ENCODE results near the gene AUTS2. TPM values are rescaled to one million over a fixed set of nuclear protein-coding genes. Genes with fewer than 3 reads are reported as not detected.

Gene AUTS2
- total RNA-seq, 4 donors from 2014 or later: 29.8 to 114 (median 59.4) TPM

DNA sequence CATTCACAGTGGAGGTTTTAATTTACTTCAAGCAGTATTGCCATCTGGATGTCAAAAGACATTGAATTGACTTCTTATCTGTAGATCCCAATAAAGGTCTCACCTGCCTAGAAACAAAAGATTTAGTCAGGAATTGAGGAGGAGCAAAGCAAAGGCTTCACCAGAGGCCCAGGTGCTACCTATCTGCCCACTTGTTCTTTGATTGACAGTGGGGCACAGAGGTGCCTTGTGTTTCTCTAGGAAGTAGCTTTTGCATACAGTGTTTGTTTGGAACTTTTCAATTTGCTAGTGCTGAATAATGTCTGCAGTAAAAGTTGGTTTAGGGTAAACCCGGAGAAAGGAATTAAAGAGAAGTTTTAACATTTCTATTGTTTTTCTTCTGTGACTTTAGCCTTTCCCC lies 40.4 kb downstream of the AUTS2 start:
- no peak for DNase-seq
- Histone ChIP-seq H3K27ac (no peak overlapping the region), H3K27me3 (no peaks in the 10 kb centered on the region), H3K36me3 (no peaks in the 10 kb centered on the region), H3K4me3 (no peak overlapping the region), H3K4me1 (peaks cover 0 to 3% (median 0%) of the 10 kb centered on the region in 4 donors), H3K9me3 (no peaks in the 10 kb centered on the region)
- WGBS, 2 donors (ENCODE audit: low coverage in 1 of 2): 85 to 89% methylated on average over 1 of the region's 1 CpG
- intact Hi-C loops (cut with DNase I; ENCODE audit: low total_unique reads): no loop called here
- TF ChIP-seq, protein P1, sequence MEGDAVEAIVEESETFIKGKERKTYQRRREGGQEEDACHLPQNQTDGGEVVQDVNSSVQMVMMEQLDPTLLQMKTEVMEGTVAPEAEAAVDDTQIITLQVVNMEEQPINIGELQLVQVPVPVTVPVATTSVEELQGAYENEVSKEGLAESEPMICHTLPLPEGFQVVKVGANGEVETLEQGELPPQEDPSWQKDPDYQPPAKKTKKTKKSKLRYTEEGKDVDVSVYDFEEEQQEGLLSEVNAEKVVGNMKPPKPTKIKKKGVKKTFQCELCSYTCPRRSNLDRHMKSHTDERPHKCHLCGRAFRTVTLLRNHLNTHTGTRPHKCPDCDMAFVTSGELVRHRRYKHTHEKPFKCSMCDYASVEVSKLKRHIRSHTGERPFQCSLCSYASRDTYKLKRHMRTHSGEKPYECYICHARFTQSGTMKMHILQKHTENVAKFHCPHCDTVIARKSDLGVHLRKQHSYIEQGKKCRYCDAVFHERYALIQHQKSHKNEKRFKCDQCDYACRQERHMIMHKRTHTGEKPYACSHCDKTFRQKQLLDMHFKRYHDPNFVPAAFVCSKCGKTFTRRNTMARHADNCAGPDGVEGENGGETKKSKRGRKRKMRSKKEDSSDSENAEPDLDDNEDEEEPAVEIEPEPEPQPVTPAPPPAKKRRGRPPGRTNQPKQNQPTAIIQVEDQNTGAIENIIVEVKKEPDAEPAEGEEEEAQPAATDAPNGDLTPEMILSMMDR (IDR thresholded peaks at IDR 0.05): no peak
- TF ChIP-seq POLR2A (IDR thresholded peaks at IDR 0.05): no peak
- no peak for TF ChIP-seq POLR2AphosphoS5 (IDR thresholded peaks at IDR 0.05)
- TF ChIP-seq EP300 (IDR thresholded peaks at IDR 0.05; ENCODE audit: low read depth): no peak
- in situ Hi-C loops (cut with MboI; ENCODE audit: low pct_ligation_motif_present in 1 of 4, low pct_unique_long_range_greater_than_20kb in 1 of 4, low sequenced_read_pairs in 3 of 4): no loop called here

DNA sequence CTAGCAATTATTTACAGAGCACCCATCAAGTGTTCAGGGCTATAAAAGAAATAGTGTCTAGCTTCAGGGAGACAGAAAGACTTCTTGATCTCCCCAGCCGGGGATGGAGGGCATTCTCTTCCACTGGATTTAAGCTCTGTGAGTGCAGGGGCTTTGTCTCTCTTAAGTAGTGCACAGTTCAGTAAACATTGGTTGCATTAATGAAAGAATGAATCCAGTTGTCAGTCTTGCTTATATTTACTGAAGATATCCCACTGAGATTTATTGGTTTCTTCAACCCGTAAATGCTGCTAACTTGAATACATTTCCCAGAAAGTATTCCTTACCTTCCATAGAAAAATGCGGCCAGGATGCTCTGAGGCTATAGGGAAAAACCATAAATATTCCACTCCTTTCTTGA lies 41.9 kb downstream of the AUTS2 start:
- 78 to 84% methylated on average over 3 of the region's 3 CpGs for WGBS, 2 donors (ENCODE audit: low coverage in 1 of 2)
- no peaks in the 10 kb centered on the region for H3K9me3 ChIP-seq
- TF ChIP-seq POLR2A (IDR thresholded peaks at IDR 0.05) (no peak), EP300 (IDR thresholded peaks at IDR 0.05; ENCODE audit: low read depth) (no peak), POLR2AphosphoS5 (IDR thresholded peaks at IDR 0.05) (no peak)
- TF ChIP-seq, protein P1 (IDR thresholded peaks at IDR 0.05): no peak
- no peak for DNase-seq
- no peaks in the 10 kb centered on the region for H3K27me3 ChIP-seq
- peaks cover 0 to 3% (median 0%) of the 10 kb centered on the region in 4 donors for H3K4me1 ChIP-seq
- no peak overlapping the region for H3K4me3 ChIP-seq
- intact Hi-C loops (cut with DNase I; ENCODE audit: low total_unique reads) (no loop called here), in situ Hi-C loops (cut with MboI; ENCODE audit: low pct_ligation_motif_present in 1 of 4, low pct_unique_long_range_greater_than_20kb in 1 of 4, low sequenced_read_pairs in 3 of 4) (no loop called here)
- no peak overlapping the region for H3K27ac ChIP-seq
- no peaks in the 10 kb centered on the region for H3K36me3 ChIP-seq

DNA sequence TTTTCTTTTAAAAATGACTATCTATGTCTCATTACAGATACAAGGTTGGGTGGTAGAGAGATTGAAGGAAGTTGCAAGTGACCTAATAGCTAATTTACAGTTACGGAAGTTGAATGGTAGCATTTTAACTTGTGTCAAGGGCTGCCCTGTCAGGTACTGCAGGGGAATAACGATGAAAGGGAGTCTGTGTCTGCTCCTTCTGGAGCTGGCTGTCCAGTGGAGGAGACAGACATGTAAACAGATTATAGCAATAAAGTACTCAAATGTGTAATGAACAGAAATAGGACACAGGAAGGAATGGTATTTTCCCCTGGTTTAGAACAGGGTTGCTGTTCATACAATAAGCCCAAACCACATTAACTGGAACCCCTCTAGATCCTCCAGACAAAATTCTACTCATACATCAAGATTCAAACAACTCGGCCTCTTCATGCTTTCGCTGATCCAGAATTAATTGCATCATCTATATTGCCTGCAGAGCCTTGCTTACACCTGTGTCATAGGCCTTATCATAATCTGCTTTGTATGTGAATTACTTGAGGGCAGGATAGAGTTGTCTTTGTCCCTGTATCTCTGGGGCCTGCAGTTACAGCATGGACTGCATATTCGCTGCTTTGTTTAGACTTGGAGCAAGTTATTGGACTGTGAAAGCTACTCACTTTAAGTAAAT lies 42.8 kb downstream of the AUTS2 start:
- no peak for TF ChIP-seq POLR2AphosphoS5 (IDR thresholded peaks at IDR 0.05)
- no peak for TF ChIP-seq EP300 (IDR thresholded peaks at IDR 0.05; ENCODE audit: low read depth)
- TF ChIP-seq, protein P1 (IDR thresholded peaks at IDR 0.05): no peak
- TF ChIP-seq POLR2A (IDR thresholded peaks at IDR 0.05): no peak
- in situ Hi-C loops (cut with MboI; ENCODE audit: low pct_ligation_motif_present in 1 of 4, low pct_unique_long_range_greater_than_20kb in 1 of 4, low sequenced_read_pairs in 3 of 4) (no loop called here), intact Hi-C loops (cut with DNase I; ENCODE audit: low total_unique reads) (no loop called here)
- DNase-seq: no peak
- WGBS, 2 donors (ENCODE audit: low coverage in 1 of 2): 74 to 86% methylated on average over 4 to 5 of the region's 5 CpGs
- Histone ChIP-seq H3K4me1 (no peaks in the 10 kb centered on the region), H3K36me3 (no peaks in the 10 kb centered on the region), H3K9me3 (no peaks in the 10 kb centered on the region), H3K27me3 (no peaks in the 10 kb centered on the region), H3K4me3 (no peak overlapping the region), H3K27ac (no peak overlapping the region)

DNA sequence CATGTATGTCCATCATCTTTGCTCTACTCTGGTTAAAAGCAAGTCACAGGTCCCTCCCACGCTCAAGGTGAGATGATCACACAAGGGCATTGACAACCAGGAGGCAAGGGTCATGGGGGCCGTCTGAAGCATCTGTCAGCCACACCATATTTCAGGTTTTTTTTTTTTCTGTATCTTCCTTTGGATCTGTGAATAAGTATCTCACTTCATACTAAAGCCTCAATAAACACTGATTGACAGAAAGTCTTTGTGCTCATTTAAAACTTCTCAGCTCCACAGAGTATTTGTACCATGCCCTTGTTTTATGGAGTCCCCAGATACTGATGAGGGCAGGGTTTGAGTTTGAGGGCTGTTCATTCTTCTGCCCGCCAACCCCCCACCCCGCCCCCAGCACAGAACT lies 45.0 kb downstream of the AUTS2 start:
- no peaks in the 10 kb centered on the region for H3K9me3 ChIP-seq
- WGBS, 2 donors (ENCODE audit: low coverage in 1 of 2): 47 to 72% methylated on average over 3 to 4 of the region's 4 CpGs
- H3K36me3 ChIP-seq: no peaks in the 10 kb centered on the region
- DNase-seq: no peak
- intact Hi-C loops (cut with DNase I; ENCODE audit: low total_unique reads): no loop called here
- H3K27me3 ChIP-seq: no peaks in the 10 kb centered on the region
- H3K4me3 ChIP-seq: no peak overlapping the region
- no peak overlapping the region for H3K27ac ChIP-seq
- in situ Hi-C loops (cut with MboI; ENCODE audit: low pct_ligation_motif_present in 1 of 4, low pct_unique_long_range_greater_than_20kb in 1 of 4, low sequenced_read_pairs in 3 of 4): no loop called here
- TF ChIP-seq EP300 (IDR thresholded peaks at IDR 0.05; ENCODE audit: low read depth): no peak
- TF ChIP-seq POLR2AphosphoS5 (IDR thresholded peaks at IDR 0.05): no peak
- TF ChIP-seq, protein P1 (IDR thresholded peaks at IDR 0.05): no peak
- TF ChIP-seq POLR2A (IDR thresholded peaks at IDR 0.05): no peak
- no peaks in the 10 kb centered on the region for H3K4me1 ChIP-seq
